ENCODE measurements around the gene EID3. TPM values are rescaled to one million over a fixed set of nuclear protein-coding genes. Genes with fewer than 3 reads are reported as not detected.

Gene EID3
- total and polyA plus RNA-seq, 2 of the 8 experiments (the other 6 are each of a cell fraction or from before 2014, with no cell fraction given), result 1.2 to 2.8 TPM

DNA sequence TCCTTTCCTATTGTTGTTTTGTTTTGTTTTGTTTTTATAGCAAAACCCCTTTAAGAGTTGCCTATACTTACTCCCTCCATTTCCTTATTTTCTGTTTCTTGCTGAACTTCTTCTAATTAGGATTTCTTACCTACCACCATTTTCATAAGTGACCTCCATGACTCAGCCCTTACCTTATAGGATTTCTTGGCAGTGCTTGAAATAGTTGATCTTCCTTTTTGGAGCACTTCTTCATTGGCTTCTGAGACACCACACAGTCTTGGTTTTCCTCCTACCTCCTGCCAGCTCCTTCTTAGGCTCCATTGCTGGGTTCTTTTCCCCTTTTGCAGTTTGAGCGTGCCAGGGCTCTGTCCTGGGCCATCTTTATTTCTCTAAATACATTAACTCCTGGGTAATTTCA lies 23.4 kb upstream of the EID3 start:
- no peaks in the 10 kb centered on the region for H3K36me3 ChIP-seq (ENCODE audit: control insufficient read depth in 2 of 4, insufficient read depth in 4 of 4, low read length in 3 of 4)
- H3K23me2 ChIP-seq (ENCODE audit: low read depth, low read length), result no peaks in the 10 kb centered on the region
- POLR2A ChIA-PET (ENCODE audit: partially characterized antibody), result interaction anchor here (8.0 kb wide), 1 partner anchor 7 kb away, joined by 61 read pairs; no protein-coding TSS in a partner anchor
- no peaks in the 10 kb centered on the region for H3K79me2 ChIP-seq (ENCODE audit: control insufficient read depth in 1 of 2, insufficient read depth in 2 of 2, low read length in 2 of 2)
- H2BK20ac ChIP-seq (ENCODE audit: low read length), result no peak overlapping the region
- H3K4ac ChIP-seq (replicated peaks; ENCODE audit: insufficient read length, low read depth, low read length), result no peak overlapping the region
- no peak overlapping the region for H2BK5ac ChIP-seq (ENCODE audit: low read depth, low read length)
- H4K91ac ChIP-seq (replicated peaks; ENCODE audit: insufficient read length, low read length), result no peak overlapping the region
- H2BK12ac ChIP-seq (ENCODE audit: low read depth, low read length), result no peak overlapping the region
- no peak for DNase-seq (ENCODE audit: low read depth in 1 of 2, low spot score in 2 of 2)
- H2AK5ac ChIP-seq (ENCODE audit: low read depth, low read length), result no peak overlapping the region
- H3K4me3 ChIP-seq (ENCODE audit: extremely low read depth in 1 of 4, insufficient read depth in 2 of 4, low read depth in 3 of 4, low read length in 4 of 4), result no peak overlapping the region
- WGBS, 2 experiments (ENCODE audit: extremely low coverage in 1 of 2, insufficient coverage in 1 of 2, insufficient read length in 1 of 2, insufficient replicate concordance in 2 of 2, low coverage in 1 of 2, low lambda C conversion rate in 2 of 2, missing lambda C conversion rate in 1 of 2), result 76% methylated on average over 1 of the region's 1 CpG; no CpG with 5 or more reads in 1 of the 2 experiments
- H3K18ac ChIP-seq (ENCODE audit: extremely low read depth, low read length), result no peak overlapping the region
- no peak overlapping the region for H3K4me2 ChIP-seq (ENCODE audit: insufficient read depth in 1 of 2, low read depth in 2 of 2, low read length in 2 of 2)
- no peak for FAIRE-seq
- H4K20me1 ChIP-seq (replicated peaks in 1 of 2; ENCODE audit: control insufficient read depth in 1 of 2, insufficient read depth in 2 of 2, low read length in 2 of 2), result no peaks in the 10 kb centered on the region
- CTCF ChIA-PET (ENCODE audit: partially characterized antibody), result interaction anchor here (0.6 to 1.9 kb wide), 2 partner anchors 15 to 32 kb away, joined by 3 to 6 read pairs; no protein-coding TSS in a partner anchor
- no peaks in the 10 kb centered on the region for H3K79me1 ChIP-seq (ENCODE audit: low read depth, low read length)
- no peak overlapping the region for H3K9ac ChIP-seq (replicated peaks in 1 of 4; ENCODE audit: extremely low read depth in 1 of 4, low read depth in 3 of 4, low read length in 3 of 4)
- H3K56ac ChIP-seq (replicated peaks; ENCODE audit: insufficient read length, low read depth, low read length), result no peak overlapping the region
- no peak overlapping the region for H3K27ac ChIP-seq (ENCODE audit: low read depth, low read length)
- H2BK120ac ChIP-seq (replicated peaks; ENCODE audit: low read depth, low read length), result no peak overlapping the region
- no peak overlapping the region for H2BK15ac ChIP-seq (ENCODE audit: low read length)
- no peaks in the 10 kb centered on the region for H3K4me1 ChIP-seq (replicated peaks in 1 of 4; ENCODE audit: control insufficient read depth in 3 of 4, insufficient read depth in 4 of 4, low read length in 3 of 4)
- no peak overlapping the region for H2AFZ ChIP-seq (ENCODE audit: low read length)
- H3K14ac ChIP-seq (ENCODE audit: insufficient read length), result no peak overlapping the region
- H3K23ac ChIP-seq (ENCODE audit: insufficient read length), result no peak overlapping the region
- no peaks in the 10 kb centered on the region for H3K9me3 ChIP-seq (ENCODE audit: insufficient read depth in 2 of 2, low read depth in 1 of 2, low read length in 1 of 2)
- no peak overlapping the region for H4K8ac ChIP-seq (ENCODE audit: extremely low read depth, insufficient read depth, low read length)
- H3K27me3 ChIP-seq (replicated peaks in 1 of 4; ENCODE audit: control insufficient read depth in 3 of 4, extremely low read depth in 1 of 4, insufficient read depth in 3 of 4, low read length in 3 of 4), result no peaks in the 10 kb centered on the region
- H4K5ac ChIP-seq (ENCODE audit: insufficient read length, low read depth, low read length), result no peak overlapping the region
- TF ChIP-seq ZNF274 (IDR thresholded peaks at IDR 0.05; ENCODE audit: borderline replicate concordance, extremely low read depth, low read length), result no peak
- TF ChIP-seq, protein P1, sequence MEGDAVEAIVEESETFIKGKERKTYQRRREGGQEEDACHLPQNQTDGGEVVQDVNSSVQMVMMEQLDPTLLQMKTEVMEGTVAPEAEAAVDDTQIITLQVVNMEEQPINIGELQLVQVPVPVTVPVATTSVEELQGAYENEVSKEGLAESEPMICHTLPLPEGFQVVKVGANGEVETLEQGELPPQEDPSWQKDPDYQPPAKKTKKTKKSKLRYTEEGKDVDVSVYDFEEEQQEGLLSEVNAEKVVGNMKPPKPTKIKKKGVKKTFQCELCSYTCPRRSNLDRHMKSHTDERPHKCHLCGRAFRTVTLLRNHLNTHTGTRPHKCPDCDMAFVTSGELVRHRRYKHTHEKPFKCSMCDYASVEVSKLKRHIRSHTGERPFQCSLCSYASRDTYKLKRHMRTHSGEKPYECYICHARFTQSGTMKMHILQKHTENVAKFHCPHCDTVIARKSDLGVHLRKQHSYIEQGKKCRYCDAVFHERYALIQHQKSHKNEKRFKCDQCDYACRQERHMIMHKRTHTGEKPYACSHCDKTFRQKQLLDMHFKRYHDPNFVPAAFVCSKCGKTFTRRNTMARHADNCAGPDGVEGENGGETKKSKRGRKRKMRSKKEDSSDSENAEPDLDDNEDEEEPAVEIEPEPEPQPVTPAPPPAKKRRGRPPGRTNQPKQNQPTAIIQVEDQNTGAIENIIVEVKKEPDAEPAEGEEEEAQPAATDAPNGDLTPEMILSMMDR (IDR thresholded peaks at IDR 0.05; ENCODE audit: control extremely low read depth in 1 of 3, insufficient read depth in 1 of 3, low read depth in 1 of 3, low read length in 3 of 3), result no peak
- no peak for TF ChIP-seq RNF2 (IDR thresholded peaks at IDR 0.05; ENCODE audit: borderline replicate concordance, low read depth, low read length, missing control alignments, poor library complexity, severe bottlenecking)
- no peak for TF ChIP-seq SUZ12 (IDR thresholded peaks at IDR 0.05; ENCODE audit: low read length)
- TF ChIP-seq YY1 (IDR thresholded peaks at IDR 0.05; ENCODE audit: low read depth, low read length), result no peak
- TF ChIP-seq CBX8 (IDR thresholded peaks at IDR 0.05; ENCODE audit: borderline replicate concordance, low read depth, low read length), result no peak
- no peak for TF ChIP-seq HDAC2 (IDR thresholded peaks at IDR 0.05; ENCODE audit: borderline replicate concordance in 1 of 2, low read depth in 2 of 2, low read length in 2 of 2)
- TF ChIP-seq CHD1 (IDR thresholded peaks at IDR 0.05; ENCODE audit: low read depth, low read length), result no peak
- TF ChIP-seq, protein P2, sequence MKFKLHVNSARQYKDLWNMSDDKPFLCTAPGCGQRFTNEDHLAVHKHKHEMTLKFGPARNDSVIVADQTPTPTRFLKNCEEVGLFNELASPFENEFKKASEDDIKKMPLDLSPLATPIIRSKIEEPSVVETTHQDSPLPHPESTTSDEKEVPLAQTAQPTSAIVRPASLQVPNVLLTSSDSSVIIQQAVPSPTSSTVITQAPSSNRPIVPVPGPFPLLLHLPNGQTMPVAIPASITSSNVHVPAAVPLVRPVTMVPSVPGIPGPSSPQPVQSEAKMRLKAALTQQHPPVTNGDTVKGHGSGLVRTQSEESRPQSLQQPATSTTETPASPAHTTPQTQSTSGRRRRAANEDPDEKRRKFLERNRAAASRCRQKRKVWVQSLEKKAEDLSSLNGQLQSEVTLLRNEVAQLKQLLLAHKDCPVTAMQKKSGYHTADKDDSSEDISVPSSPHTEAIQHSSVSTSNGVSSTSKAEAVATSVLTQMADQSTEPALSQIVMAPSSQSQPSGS (IDR thresholded peaks at IDR 0.05; ENCODE audit: low read length), result no peak
